ENCODE results near the gene SH3BGRL.

GRCh38 chrX:81291996-81292395, 90.1 kb downstream of the SH3BGRL start:
- TF ChIP-seq CTCF (IDR thresholded peaks at IDR 0.05 in 8 of 11, conservative IDR thresholded peaks at IDR 0.05 in 3 of 11) (no peak), POLR2A (IDR thresholded peaks at IDR 0.05) (no peak)

All from spleen (tissue), 7 donors.